Natural killer cell (primary cell): ENCODE results near the gene ELFN2. TPM values are rescaled to one million over a fixed set of nuclear protein-coding genes. Genes with fewer than 3 reads are reported as not detected.

Experiments used
- ATAC-seq, 3 donors: fragments of 150-1000 bp in 2 of 3; fragments of 200-7000 bp in 1 of 3; cut with Tn5 transposase; 1 replicate in 1 of 3; 2 replicates in 2 of 3; pipeline ENCODE4 v1.10.0; 2021; ENCODE audit warnings: mild to moderate bottlenecking in 2 of 3, moderate library complexity in 2 of 3
- DNase-seq, 2 donors: peaks; one replicate each; pipeline versions ENCODE4 v3.0.0 to v3.0.0-alpha.2; 2013 to 2021; ENCODE audit warnings: mixed read lengths in 1 of 2
- H3K27ac ChIP-seq: one replicate; pipeline ENCODE4 v1.5.1; 2013; ENCODE audit warnings: mild to moderate bottlenecking, low read length
- H3K27me3 ChIP-seq: one replicate; pipeline ENCODE4 v1.6.1; 2013; ENCODE audit warnings: low read length; ENCODE audit not compliant: control insufficient read depth, insufficient read depth
- H3K36me3 ChIP-seq: one replicate; pipeline ENCODE4 v1.6.1; 2013; ENCODE audit warnings: low read length; ENCODE audit not compliant: control insufficient read depth, insufficient read depth
- H3K4me1 ChIP-seq: one replicate; pipeline ENCODE4 v1.6.1; 2013; ENCODE audit warnings: low read length; ENCODE audit not compliant: control insufficient read depth, insufficient read depth
- H3K4me3 ChIP-seq: one replicate; pipeline ENCODE4 v1.5.1; 2013; ENCODE audit warnings: low read length
- H3K9me3 ChIP-seq: one replicate; pipeline ENCODE4 v1.6.1; 2013; ENCODE audit warnings: low read length; ENCODE audit not compliant: control insufficient read depth, insufficient read depth
- H3K27ac Mint-ChIP-seq, 2 donors: one replicate each; pipeline ENCODE4 v1.8.0; 2022; ENCODE audit warnings: mild to moderate bottlenecking in 2 of 2, mixed read lengths in 2 of 2, moderate library complexity in 1 of 2
- H3K27me3 Mint-ChIP-seq, 2 donors: one replicate each; pipeline ENCODE4 v1.8.0; 2022; ENCODE audit warnings: low read depth in 2 of 2, mixed read lengths in 2 of 2
- H3K36me3 Mint-ChIP-seq: one replicate; pipeline ENCODE4 v1.8.0; 2022; ENCODE audit warnings: mixed read lengths
- H3K4me1 Mint-ChIP-seq, 2 donors: one replicate each; pipeline ENCODE4 v1.8.0; 2022; ENCODE audit warnings: mixed read lengths in 2 of 2
- H3K4me3 Mint-ChIP-seq: one replicate; pipeline ENCODE4 v1.8.0; 2022; ENCODE audit warnings: mild to moderate bottlenecking, moderate library complexity, mixed read lengths
- H3K9me3 Mint-ChIP-seq, 2 donors: one replicate each; pipeline ENCODE4 v1.8.0; 2022; ENCODE audit warnings: mixed read lengths in 2 of 2
- WGBS: methylation state at CpG from one replicate; pipeline ENCODE4 v1.1.7; 2013; ENCODE audit warnings: missing lambda C conversion rate; ENCODE audit not compliant: insufficient coverage; 5-methylcytosine and 5-hydroxymethylcytosine counted together
- intact Hi-C: fragments of 100-400 bp; cut with micrococcal nuclease; formaldehyde crosslinking; loops from one replicate; pipeline ENCODE4 v1.14.2; 2022
- total RNA-seq, 4 donors: library from RNA; stranded (reverse); fragments of 120-200 nt in 1 of 4; gene quantifications; one replicate each; pipeline versions ENCODE4 v1.2.3 to v1.2.4, GENCODE V29; 2013 to 2022
- TF ChIP-seq, protein P1 (sequence below): fragments of 200-600 bp; IDR thresholded peaks from one replicate; pipeline ENCODE4 v1.8.0; 2022; ENCODE audit warnings: antibody characterized with exemption

ELFN2 gene
- total RNA-seq, 3 donors from 2014 or later (not counting 1 experiment from before 2014, with no cell fraction given), result 0.33 to 0.49 (median 0.36) TPM

DNA sequence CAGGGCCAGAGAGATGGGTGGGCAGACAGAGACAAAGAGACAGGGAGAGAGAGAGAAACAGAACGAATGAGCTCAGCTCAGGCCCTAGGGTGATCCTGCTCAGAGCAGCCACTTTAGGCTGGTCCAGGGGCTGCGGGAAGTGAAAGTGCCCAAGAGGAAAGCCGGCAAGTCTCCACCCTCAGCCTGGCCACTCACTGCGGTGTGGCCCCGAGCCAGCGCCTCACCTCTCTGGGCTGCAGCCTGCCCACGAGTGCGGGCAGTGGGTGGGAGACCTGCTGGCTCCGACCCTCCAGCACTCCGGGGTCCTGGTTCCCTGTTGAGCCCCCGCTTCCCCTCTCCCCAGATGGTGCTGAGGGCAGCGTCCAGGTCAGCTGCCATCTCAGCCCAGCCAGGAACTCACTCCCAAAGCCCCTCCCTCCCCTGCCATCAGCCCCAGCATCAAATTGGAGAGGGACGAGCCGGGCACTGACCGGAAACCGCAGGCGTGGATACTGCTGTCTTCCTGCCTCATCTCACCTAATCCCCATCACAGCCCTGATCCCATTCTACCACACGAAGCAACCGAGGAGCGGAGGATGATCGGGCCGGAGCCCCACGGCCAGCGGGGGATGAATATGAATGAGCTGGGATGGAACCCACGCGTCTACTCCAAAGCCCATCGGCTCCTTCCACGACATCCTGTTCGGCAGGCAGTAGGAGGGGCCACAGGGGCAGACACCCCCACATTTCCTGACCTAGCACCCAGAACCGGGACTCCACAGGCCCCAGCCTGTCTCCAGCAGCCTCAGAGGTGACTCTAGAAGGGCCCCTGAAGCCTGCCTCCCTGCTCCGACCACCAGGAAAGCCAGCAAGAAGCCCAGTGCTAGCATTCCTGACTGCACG lies 16.9 kb downstream of the ELFN2 start:
- Mint-ChIP-seq H3K9me3 (no peaks in the 10 kb centered on the region), H3K4me1 (peaks cover 0 to 8% of the 10 kb centered on the region in 2 donors)

GRCh38 chr22:37409459-37410050 lies 17.7 kb downstream of the ELFN2 start:
- no peaks in the 10 kb centered on the region for H3K27me3 ChIP-seq
- Mint-ChIP-seq H3K27ac (no peak overlapping the region), H3K4me3 (no peak overlapping the region), H3K27me3 (peaks cover 3 to 9% of the 10 kb centered on the region in 2 donors), H3K9me3 (no peaks in the 10 kb centered on the region), H3K36me3 (no peaks in the 10 kb centered on the region), H3K4me1 (peaks cover 0 to 8% of the 10 kb centered on the region in 2 donors)
- intact Hi-C loops, result no loop called here
- peaks cover 24% of the 10 kb centered on the region for H3K4me1 ChIP-seq
- H3K4me3 ChIP-seq, result no peak overlapping the region
- 81% methylated on average over 12 of the region's 13 CpGs for WGBS
- ATAC-seq (no peak), DNase-seq (no peak)
- no peaks in the 10 kb centered on the region for H3K9me3 ChIP-seq
- H3K27ac ChIP-seq, result no peak overlapping the region
- no peaks in the 10 kb centered on the region for H3K36me3 ChIP-seq
- TF ChIP-seq, protein P1, sequence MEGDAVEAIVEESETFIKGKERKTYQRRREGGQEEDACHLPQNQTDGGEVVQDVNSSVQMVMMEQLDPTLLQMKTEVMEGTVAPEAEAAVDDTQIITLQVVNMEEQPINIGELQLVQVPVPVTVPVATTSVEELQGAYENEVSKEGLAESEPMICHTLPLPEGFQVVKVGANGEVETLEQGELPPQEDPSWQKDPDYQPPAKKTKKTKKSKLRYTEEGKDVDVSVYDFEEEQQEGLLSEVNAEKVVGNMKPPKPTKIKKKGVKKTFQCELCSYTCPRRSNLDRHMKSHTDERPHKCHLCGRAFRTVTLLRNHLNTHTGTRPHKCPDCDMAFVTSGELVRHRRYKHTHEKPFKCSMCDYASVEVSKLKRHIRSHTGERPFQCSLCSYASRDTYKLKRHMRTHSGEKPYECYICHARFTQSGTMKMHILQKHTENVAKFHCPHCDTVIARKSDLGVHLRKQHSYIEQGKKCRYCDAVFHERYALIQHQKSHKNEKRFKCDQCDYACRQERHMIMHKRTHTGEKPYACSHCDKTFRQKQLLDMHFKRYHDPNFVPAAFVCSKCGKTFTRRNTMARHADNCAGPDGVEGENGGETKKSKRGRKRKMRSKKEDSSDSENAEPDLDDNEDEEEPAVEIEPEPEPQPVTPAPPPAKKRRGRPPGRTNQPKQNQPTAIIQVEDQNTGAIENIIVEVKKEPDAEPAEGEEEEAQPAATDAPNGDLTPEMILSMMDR, result no peak

More for the DNA sequence above, 16.9 kb downstream of the ELFN2 start:
- Mint-ChIP-seq H3K27me3 (peaks cover 10 to 11% of the 10 kb centered on the region in 2 donors), H3K36me3 (no peaks in the 10 kb centered on the region), H3K27ac (no peak overlapping the region), H3K4me3 (no peak overlapping the region)
- 71% methylated on average over 32 of the region's 32 CpGs for WGBS
- Histone ChIP-seq H3K4me3 (no peak overlapping the region), H3K4me1 (peaks cover 24% of the 10 kb centered on the region), H3K9me3 (no peaks in the 10 kb centered on the region), H3K27me3 (peaks cover 3% of the 10 kb centered on the region), H3K36me3 (no peaks in the 10 kb centered on the region), H3K27ac (no peak overlapping the region)
- no peak for DNase-seq
- TF ChIP-seq, protein P1, result no peak
- intact Hi-C loops, result no loop called here
- no peak for ATAC-seq

DNA sequence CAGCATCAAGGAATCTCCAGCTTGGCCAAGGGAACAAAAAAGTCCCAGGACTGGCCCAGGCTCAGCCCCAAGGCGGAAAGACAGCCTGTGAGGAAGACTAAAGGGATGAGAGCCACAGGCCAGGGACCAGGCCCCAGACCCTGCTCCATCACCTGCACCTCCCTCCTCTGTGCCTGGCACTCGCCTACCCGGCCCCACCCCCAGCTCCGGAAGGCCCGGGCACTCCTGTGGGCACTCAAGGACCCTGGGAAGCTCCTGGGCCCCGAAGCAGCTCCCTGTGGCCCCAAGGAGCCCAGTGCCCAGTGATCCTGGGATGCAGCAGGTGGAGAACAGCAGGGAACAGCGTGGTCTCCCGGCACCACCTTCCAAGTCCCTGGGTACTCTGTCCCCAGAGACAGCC lies 18.2 kb downstream of the ELFN2 start:
- no peak overlapping the region for H3K27ac ChIP-seq
- ATAC-seq, result no peak
- peaks cover 24% of the 10 kb centered on the region for H3K4me1 ChIP-seq
- intact Hi-C loops, result no loop called here
- TF ChIP-seq, protein P1, result no peak
- H3K9me3 Mint-ChIP-seq, result no peaks in the 10 kb centered on the region
- H3K27ac Mint-ChIP-seq, result no peak overlapping the region
- H3K36me3 ChIP-seq, result no peaks in the 10 kb centered on the region
- no peaks in the 10 kb centered on the region for H3K27me3 ChIP-seq
- peaks cover 0 to 8% of the 10 kb centered on the region in 2 donors for H3K4me1 Mint-ChIP-seq
- H3K36me3 Mint-ChIP-seq, result no peaks in the 10 kb centered on the region
- H3K4me3 Mint-ChIP-seq, result no peak overlapping the region
- no peak overlapping the region for H3K4me3 ChIP-seq
- DNase-seq, result no peak
- no peaks in the 10 kb centered on the region for H3K9me3 ChIP-seq
- WGBS, result 81% methylated on average over 8 of the region's 8 CpGs
- H3K27me3 Mint-ChIP-seq, result peaks cover 0 to 7% of the 10 kb centered on the region in 2 donors
